SU-DHL-6 (cell line): ENCODE measurements around the gene MAPKAPK3.

ENCODE experiments used
- EZH2phosphoT487 ChIP-seq: fragments of 200-600 bp; sonication (generic), shearing (Covaris generic); conservative IDR thresholded peaks from 2 replicates; pipeline ENCODE4 v1.6.1; 2018; ENCODE audit warnings: mild to moderate bottlenecking, antibody characterized with exemption, low read length, moderate library complexity, mixed read lengths
- TF ChIP-seq, protein P1 (sequence below): fragments of 200-600 bp; sonication (generic); IDR thresholded peaks from one replicate; pipeline ENCODE4 v1.5.1; 2017; ENCODE audit warnings: antibody characterized with exemption, mild to moderate bottlenecking, low read length, moderate library complexity; ENCODE audit not compliant: insufficient read depth, poor library complexity, severe bottlenecking

DNA sequence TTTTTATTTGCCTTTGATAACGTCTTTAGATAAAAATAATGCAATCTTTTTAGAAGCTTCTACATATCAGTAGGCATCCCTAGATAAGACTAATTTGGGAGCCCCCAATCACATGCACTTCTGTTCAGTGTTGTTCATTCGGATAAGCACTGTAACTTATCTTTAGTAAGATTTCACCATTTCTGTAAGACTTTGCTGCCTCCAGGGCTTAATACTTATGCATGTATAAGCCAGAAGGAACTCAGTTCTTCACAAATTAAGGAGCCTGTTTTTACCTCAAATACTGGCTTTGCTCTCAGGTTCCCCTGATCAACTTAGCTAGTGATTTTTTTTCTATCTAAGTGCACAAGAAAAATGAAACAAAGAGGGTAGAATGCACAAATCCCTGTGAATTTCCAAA, 78.1 kb downstream of the MAPKAPK3 start:
- TF ChIP-seq, protein P1, sequence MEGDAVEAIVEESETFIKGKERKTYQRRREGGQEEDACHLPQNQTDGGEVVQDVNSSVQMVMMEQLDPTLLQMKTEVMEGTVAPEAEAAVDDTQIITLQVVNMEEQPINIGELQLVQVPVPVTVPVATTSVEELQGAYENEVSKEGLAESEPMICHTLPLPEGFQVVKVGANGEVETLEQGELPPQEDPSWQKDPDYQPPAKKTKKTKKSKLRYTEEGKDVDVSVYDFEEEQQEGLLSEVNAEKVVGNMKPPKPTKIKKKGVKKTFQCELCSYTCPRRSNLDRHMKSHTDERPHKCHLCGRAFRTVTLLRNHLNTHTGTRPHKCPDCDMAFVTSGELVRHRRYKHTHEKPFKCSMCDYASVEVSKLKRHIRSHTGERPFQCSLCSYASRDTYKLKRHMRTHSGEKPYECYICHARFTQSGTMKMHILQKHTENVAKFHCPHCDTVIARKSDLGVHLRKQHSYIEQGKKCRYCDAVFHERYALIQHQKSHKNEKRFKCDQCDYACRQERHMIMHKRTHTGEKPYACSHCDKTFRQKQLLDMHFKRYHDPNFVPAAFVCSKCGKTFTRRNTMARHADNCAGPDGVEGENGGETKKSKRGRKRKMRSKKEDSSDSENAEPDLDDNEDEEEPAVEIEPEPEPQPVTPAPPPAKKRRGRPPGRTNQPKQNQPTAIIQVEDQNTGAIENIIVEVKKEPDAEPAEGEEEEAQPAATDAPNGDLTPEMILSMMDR: no peak
- no peak for TF ChIP-seq EZH2phosphoT487
